BLaER1 (cell line): ENCODE measurements around the gene SLC4A11.

Experiments used
- H3K27ac ChIP-seq: shearing (Covaris generic); formaldehyde crosslinking; 2 replicates; pipeline ENCODE4 v1.8.1; 2022
- H3K27me3 ChIP-seq: shearing (Covaris generic); formaldehyde crosslinking; 2 replicates; pipeline ENCODE4 v1.8.1; 2022
- H3K36me3 ChIP-seq: shearing (Covaris generic); formaldehyde crosslinking; 2 replicates; pipeline ENCODE4 v1.8.1; 2022
- H3K4me1 ChIP-seq: shearing (Covaris generic); formaldehyde crosslinking; 2 replicates; pipeline ENCODE4 v1.8.1; 2022
- H3K4me2 ChIP-seq: shearing (Covaris generic); formaldehyde crosslinking; 2 replicates; pipeline ENCODE4 v1.8.1; 2022
- H3K4me3 ChIP-seq: shearing (Covaris generic); formaldehyde crosslinking; 2 replicates; pipeline ENCODE4 v1.8.1; 2022
- H3K9ac ChIP-seq: shearing (Covaris generic); formaldehyde crosslinking; 2 replicates; pipeline ENCODE4 v1.8.1; 2022
- H3K9me3 ChIP-seq: shearing (Covaris generic); formaldehyde crosslinking; 2 replicates; pipeline ENCODE4 v1.8.1; 2022
- H4K20me1 ChIP-seq: shearing (Covaris generic); formaldehyde crosslinking; 2 replicates; pipeline ENCODE4 v1.8.1; 2022
- Cebpa-rat ChIP-seq: shearing (Covaris generic); IDR thresholded peaks from 2 replicates; pipeline ENCODE4 v1.8.1; 2022

The SLC4A11 gene

GRCh38 chr20:3247638-3248037 lies 8.6 kb upstream of the SLC4A11 start:
- Histone ChIP-seq H3K9ac (no peak overlapping the region), H3K4me2 (no peak overlapping the region), H3K9me3 (no peaks in the 10 kb centered on the region), H3K27ac (no peak overlapping the region), H3K36me3 (peaks cover 29% of the 10 kb centered on the region), H3K27me3 (peaks cover 58% of the 10 kb centered on the region), H3K4me3 (no peak overlapping the region), H4K20me1 (peaks cover 52% of the 10 kb centered on the region), H3K4me1 (peaks cover 14% of the 10 kb centered on the region)
- TF ChIP-seq Cebpa-rat: no peak

- H4K20me1 ChIP-seq: peaks cover 42% of the 10 kb centered on the region
- no peak for TF ChIP-seq Cebpa-rat
- H3K4me2 ChIP-seq: no peak overlapping the region
- peaks cover 67% of the 10 kb centered on the region for H3K27me3 ChIP-seq
- peaks cover 14% of the 10 kb centered on the region for H3K4me1 ChIP-seq
- H3K9me3 ChIP-seq: no peaks in the 10 kb centered on the region
- peaks cover 19% of the 10 kb centered on the region for H3K36me3 ChIP-seq
- H3K9ac ChIP-seq: no peak overlapping the region
- H3K27ac ChIP-seq: no peak overlapping the region
- no peak overlapping the region for H3K4me3 ChIP-seq
These were observed 7.7 kb upstream of the SLC4A11 start for GRCh38 chr20:3246682-3247081.

GRCh38 chr20:3245711-3246110 lies 6.7 kb upstream of the SLC4A11 start:
- TF ChIP-seq Cebpa-rat: no peak
- no peak overlapping the region for H3K4me2 ChIP-seq
- H3K4me1 ChIP-seq: peaks cover 14% of the 10 kb centered on the region
- H3K36me3 ChIP-seq: peaks cover 10% of the 10 kb centered on the region; the same call in 1 of the 2 replicates
- no peak overlapping the region for H3K9ac ChIP-seq
- H3K27ac ChIP-seq: no peak overlapping the region
- H3K9me3 ChIP-seq: no peaks in the 10 kb centered on the region
- peaks cover 39% of the 10 kb centered on the region for H4K20me1 ChIP-seq
- H3K4me3 ChIP-seq: no peak overlapping the region
- peaks cover 71% of the 10 kb centered on the region for H3K27me3 ChIP-seq

- no peak overlapping the region for H3K27ac ChIP-seq
- H3K27me3 ChIP-seq: peaks cover 71% of the 10 kb centered on the region
- no peaks in the 10 kb centered on the region for H3K9me3 ChIP-seq
- H3K4me1 ChIP-seq: peaks cover 14% of the 10 kb centered on the region
- peaks cover 4% of the 10 kb centered on the region; the same call in 1 of the 2 replicates for H3K36me3 ChIP-seq
- no peak for TF ChIP-seq Cebpa-rat
- H3K4me3 ChIP-seq: no peak overlapping the region
- H4K20me1 ChIP-seq: peaks cover 39% of the 10 kb centered on the region
- no peak overlapping the region for H3K4me2 ChIP-seq
- no peak overlapping the region for H3K9ac ChIP-seq
These were observed 6.2 kb upstream of the SLC4A11 start for GRCh38 chr20:3245156-3245555.

GRCh38 chr20:3244613-3245012 lies 5.6 kb upstream of the SLC4A11 start:
- Histone ChIP-seq H3K36me3 (no peaks in the 10 kb centered on the region), H3K4me2 (no peak overlapping the region), H3K27me3 (peaks cover 71% of the 10 kb centered on the region), H3K27ac (no peak overlapping the region), H3K9me3 (no peaks in the 10 kb centered on the region), H3K9ac (no peak overlapping the region), H3K4me3 (no peak overlapping the region), H3K4me1 (peaks cover 19% of the 10 kb centered on the region), H4K20me1 (peaks cover 39% of the 10 kb centered on the region)
- no peak for TF ChIP-seq Cebpa-rat

- H3K4me1 ChIP-seq: peaks cover 21% of the 10 kb centered on the region
- no peak overlapping the region for H3K27ac ChIP-seq
- peaks cover 31% of the 10 kb centered on the region for H4K20me1 ChIP-seq
- H3K9me3 ChIP-seq: no peaks in the 10 kb centered on the region
- H3K4me2 ChIP-seq: no peak overlapping the region
- no peak overlapping the region for H3K4me3 ChIP-seq
- no peak overlapping the region for H3K9ac ChIP-seq
- no peak for TF ChIP-seq Cebpa-rat
- peaks cover 71% of the 10 kb centered on the region for H3K27me3 ChIP-seq
- H3K36me3 ChIP-seq: no peaks in the 10 kb centered on the region
These were observed 4.8 kb upstream of the SLC4A11 start for GRCh38 chr20:3243718-3244358.

- Histone ChIP-seq H3K4me3 (no peak overlapping the region), H3K36me3 (no peaks in the 10 kb centered on the region), H4K20me1 (peaks cover 29% of the 10 kb centered on the region), H3K4me2 (no peak overlapping the region), H3K9ac (no peak overlapping the region), H3K9me3 (no peaks in the 10 kb centered on the region), H3K27ac (no peak overlapping the region), H3K27me3 (peaks cover 71% of the 10 kb centered on the region), H3K4me1 (peaks cover 24% of the 10 kb centered on the region)
- no peak for TF ChIP-seq Cebpa-rat
These were observed 3.2 kb upstream of the SLC4A11 start for GRCh38 chr20:3242172-3242692.

- no peak overlapping the region for H3K4me2 ChIP-seq
- H3K4me3 ChIP-seq: no peak overlapping the region
These were observed 1.9 kb upstream of the SLC4A11 start for GRCh38 chr20:3240776-3241363.

GRCh38 chr20:3239867-3240775 lies 1.1 kb upstream of the SLC4A11 start:
- peaks cover 24% of the 10 kb centered on the region for H3K4me1 ChIP-seq
- peak overlapping the region; percentile 98 for H3K4me2 ChIP-seq
- no peaks in the 10 kb centered on the region for H3K36me3 ChIP-seq
- H3K9me3 ChIP-seq: no peaks in the 10 kb centered on the region
- H3K27ac ChIP-seq: no peak overlapping the region
- H3K9ac ChIP-seq: no peak overlapping the region
- peaks cover 83% of the 10 kb centered on the region for H3K27me3 ChIP-seq
- peak overlapping the region; percentile 82 for H3K4me3 ChIP-seq
- peaks cover 34% of the 10 kb centered on the region for H4K20me1 ChIP-seq
- TF ChIP-seq Cebpa-rat: no peak

More at GRCh38 chr20:3240776-3241363, 1.9 kb upstream of the SLC4A11 start:
- Histone ChIP-seq H3K36me3 (no peaks in the 10 kb centered on the region), H4K20me1 (peaks cover 34% of the 10 kb centered on the region), H3K27ac (no peak overlapping the region), H3K9me3 (no peaks in the 10 kb centered on the region), H3K4me1 (peaks cover 24% of the 10 kb centered on the region), H3K27me3 (peaks cover 75% of the 10 kb centered on the region), H3K9ac (no peak overlapping the region)
- TF ChIP-seq Cebpa-rat: no peak
